Astrocyte (in vitro differentiated cells and primary cell): ENCODE results near the gene N4BP3. TPM values are rescaled to one million over a fixed set of nuclear protein-coding genes. Genes with fewer than 3 reads are reported as not detected.
A peak's percentile ranks its signal among the peaks of the same experiment; 100 is the strongest.

Experiments
- DNase-seq: peaks from one replicate; pipeline ENCODE4 v3.0.0-alpha.2; 2010; ENCODE audit warnings: low read depth
- FAIRE-seq: peaks from 2 replicates; lab custom pipeline; 2011; peaks lifted over from hg19 to GRCh38; lab: Jason Lieb, UNC
- H2AFZ ChIP-seq: 2 replicates; pipeline ENCODE4 v1.6.0; 2012; ENCODE audit warnings: low read depth, low read length, inconsistent platforms
- H3K27ac ChIP-seq: 2 replicates; pipeline ENCODE4 v1.5.1; 2011; ENCODE audit warnings: low read depth, low read length, inconsistent platforms
- H3K27me3 ChIP-seq: 2 replicates; pipeline ENCODE4 v1.6.0; 2011; ENCODE audit warnings: low read length, inconsistent platforms; ENCODE audit not compliant: insufficient read depth
- H3K36me3 ChIP-seq: 2 replicates; pipeline ENCODE4 v1.5.1; 2011; ENCODE audit warnings: low read length, inconsistent platforms; ENCODE audit not compliant: insufficient read depth
- H3K4me1 ChIP-seq: 2 replicates; pipeline ENCODE4 v1.5.1; 2011; ENCODE audit warnings: low read length, inconsistent platforms; ENCODE audit not compliant: insufficient read depth
- H3K4me2 ChIP-seq: 2 replicates; pipeline ENCODE4 v1.6.0; 2012; ENCODE audit warnings: low read length, inconsistent platforms
- H3K4me3 ChIP-seq: 2 replicates; pipeline ENCODE4 v1.5.1; 2011; ENCODE audit warnings: low read depth, mild to moderate bottlenecking, low read length, inconsistent platforms; ENCODE audit not compliant: insufficient read depth
- H3K79me2 ChIP-seq: 2 replicates; pipeline ENCODE4 v1.6.0; 2012; ENCODE audit warnings: mild to moderate bottlenecking, low read length, inconsistent platforms; ENCODE audit not compliant: insufficient read depth
- H3K9ac ChIP-seq: 2 replicates; pipeline ENCODE4 v1.6.0; 2012; ENCODE audit warnings: mild to moderate bottlenecking, low read length, inconsistent platforms
- H3K9me3 ChIP-seq: 2 replicates; pipeline ENCODE4 v1.5.1; 2012; ENCODE audit warnings: low read depth, mild to moderate bottlenecking, low read length, inconsistent platforms; ENCODE audit not compliant: insufficient read depth
- H4K20me1 ChIP-seq: 2 replicates; pipeline ENCODE4 v1.6.0; 2012; ENCODE audit warnings: low read length, inconsistent platforms; ENCODE audit not compliant: insufficient read depth
- H3K27ac Mint-ChIP-seq: one replicate; pipeline ENCODE4 v1.8.0; 2021; ENCODE audit warnings: mild to moderate bottlenecking, mixed read lengths; ENCODE audit not compliant: unreplicated experiment
- H3K27me3 Mint-ChIP-seq: one replicate; pipeline ENCODE4 v1.8.0; 2021; ENCODE audit warnings: low read depth, mixed read lengths; ENCODE audit not compliant: unreplicated experiment
- H3K36me3 Mint-ChIP-seq: one replicate; pipeline ENCODE4 v1.8.0; 2021; ENCODE audit warnings: low read depth, mixed read lengths; ENCODE audit not compliant: unreplicated experiment
- H3K4me1 Mint-ChIP-seq: one replicate; pipeline ENCODE4 v1.8.0; 2021; ENCODE audit warnings: low read depth, mixed read lengths; ENCODE audit not compliant: unreplicated experiment
- H3K4me3 Mint-ChIP-seq: one replicate; pipeline ENCODE4 v1.8.0; 2021; ENCODE audit warnings: mild to moderate bottlenecking, moderate library complexity, mixed read lengths; ENCODE audit not compliant: unreplicated experiment
- H3K9me3 Mint-ChIP-seq: one replicate; pipeline ENCODE4 v1.8.0; 2021; ENCODE audit warnings: mild to moderate bottlenecking, mixed read lengths; ENCODE audit not compliant: unreplicated experiment
- EZH2 ChIP-seq: IDR thresholded peaks from 2 replicates; pipeline ENCODE4 v1.6.1; 2012; ENCODE audit warnings: mild to moderate bottlenecking, low read length, inconsistent platforms; ENCODE audit not compliant: insufficient read depth
- total RNA-seq: library from RNA; stranded (reverse); gene quantifications from 2 replicates; pipeline ENCODE4 v1.2.1, GENCODE V29; 2021
- TF ChIP-seq, protein P1 (sequence below): IDR thresholded peaks from 2 replicates; pipeline ENCODE4 v1.5.1; 2011; ENCODE audit warnings: low read depth, mild to moderate bottlenecking, inconsistent platforms, low read length, moderate library complexity; ENCODE audit not compliant: insufficient read depth

N4BP3 gene
- total RNA-seq, 1 donor from 2014 or later, result 1.3 TPM

DNA sequence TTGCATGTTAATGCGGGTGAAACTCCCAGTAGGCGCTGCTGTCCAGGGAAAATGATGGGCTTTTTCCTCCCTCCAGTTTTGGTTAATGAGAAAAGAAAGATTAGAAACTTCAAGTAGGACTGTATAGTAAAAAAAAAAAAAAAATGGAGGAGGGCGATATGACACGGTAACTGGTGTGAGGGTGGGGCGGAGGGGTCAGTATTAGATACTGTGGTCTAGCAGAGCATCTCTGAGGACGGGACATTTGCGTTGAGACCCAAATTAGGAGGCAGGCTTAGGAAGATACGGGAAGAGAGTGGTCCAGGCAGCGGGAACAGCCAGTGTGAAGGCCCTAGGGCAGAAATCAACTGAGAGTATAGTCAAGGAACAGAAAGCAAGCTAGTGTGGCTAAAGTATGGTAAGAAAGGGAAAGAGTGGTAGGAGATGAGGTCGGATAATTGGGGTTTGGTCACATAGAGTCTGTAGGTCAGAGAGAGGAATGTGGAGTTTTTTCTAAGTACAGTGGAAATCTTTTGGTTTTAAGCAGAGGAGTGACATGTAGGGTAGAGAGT is 18.2 kb downstream of the N4BP3 start:
- no peak for DNase-seq
- no peaks in the 10 kb centered on the region for H3K27me3 Mint-ChIP-seq
- H2AFZ ChIP-seq, result peak overlapping the region; percentile 80
- H3K27ac ChIP-seq, result peak overlapping the region; percentile 27
- peaks cover 12% of the 10 kb centered on the region for H4K20me1 ChIP-seq
- no peaks in the 10 kb centered on the region for H3K27me3 ChIP-seq
- peak overlapping the region; percentile 89 for H3K4me2 ChIP-seq
- no peak for FAIRE-seq
- H3K4me3 ChIP-seq, result peak overlapping the region; percentile 70
- no peak for TF ChIP-seq EZH2
- TF ChIP-seq, protein P1, sequence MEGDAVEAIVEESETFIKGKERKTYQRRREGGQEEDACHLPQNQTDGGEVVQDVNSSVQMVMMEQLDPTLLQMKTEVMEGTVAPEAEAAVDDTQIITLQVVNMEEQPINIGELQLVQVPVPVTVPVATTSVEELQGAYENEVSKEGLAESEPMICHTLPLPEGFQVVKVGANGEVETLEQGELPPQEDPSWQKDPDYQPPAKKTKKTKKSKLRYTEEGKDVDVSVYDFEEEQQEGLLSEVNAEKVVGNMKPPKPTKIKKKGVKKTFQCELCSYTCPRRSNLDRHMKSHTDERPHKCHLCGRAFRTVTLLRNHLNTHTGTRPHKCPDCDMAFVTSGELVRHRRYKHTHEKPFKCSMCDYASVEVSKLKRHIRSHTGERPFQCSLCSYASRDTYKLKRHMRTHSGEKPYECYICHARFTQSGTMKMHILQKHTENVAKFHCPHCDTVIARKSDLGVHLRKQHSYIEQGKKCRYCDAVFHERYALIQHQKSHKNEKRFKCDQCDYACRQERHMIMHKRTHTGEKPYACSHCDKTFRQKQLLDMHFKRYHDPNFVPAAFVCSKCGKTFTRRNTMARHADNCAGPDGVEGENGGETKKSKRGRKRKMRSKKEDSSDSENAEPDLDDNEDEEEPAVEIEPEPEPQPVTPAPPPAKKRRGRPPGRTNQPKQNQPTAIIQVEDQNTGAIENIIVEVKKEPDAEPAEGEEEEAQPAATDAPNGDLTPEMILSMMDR, result no peak
- peaks cover 4% of the 10 kb centered on the region for H3K4me1 Mint-ChIP-seq
- H3K27ac Mint-ChIP-seq, result peak overlapping the region; percentile 7
- H3K36me3 Mint-ChIP-seq, result no peaks in the 10 kb centered on the region
- H3K4me3 Mint-ChIP-seq, result peak overlapping the region; percentile 90
- no peaks in the 10 kb centered on the region for H3K4me1 ChIP-seq
- H3K79me2 ChIP-seq, result peaks cover 20% of the 10 kb centered on the region
- H3K9ac ChIP-seq, result peak overlapping the region; percentile 84
- no peaks in the 10 kb centered on the region for H3K9me3 ChIP-seq
- H3K9me3 Mint-ChIP-seq, result no peaks in the 10 kb centered on the region
- peaks cover 5% of the 10 kb centered on the region for H3K36me3 ChIP-seq

DNA sequence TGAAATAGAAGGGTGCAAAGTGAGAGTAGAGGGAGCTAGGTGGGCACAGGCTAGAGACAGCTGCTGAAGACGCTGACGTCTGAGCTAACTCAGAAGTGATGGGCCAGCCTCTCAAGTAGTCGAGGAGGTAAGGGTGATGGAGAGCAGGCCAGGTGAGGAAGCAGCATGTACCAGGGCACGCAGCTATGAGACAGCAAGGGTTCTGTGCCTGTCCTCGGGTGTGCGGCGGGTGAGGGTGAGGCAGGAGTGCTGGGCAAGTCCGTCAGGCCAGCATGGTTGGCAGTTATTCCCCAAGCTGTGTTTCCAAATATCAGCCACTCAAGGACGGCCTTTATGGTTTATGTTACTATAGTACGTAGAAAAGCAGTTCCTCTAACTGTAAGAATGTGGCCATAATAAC is 23.7 kb downstream of the N4BP3 start:
- no peaks in the 10 kb centered on the region for H3K9me3 ChIP-seq
- no peak for TF ChIP-seq EZH2
- TF ChIP-seq, protein P1, result no peak
- Mint-ChIP-seq H3K36me3 (no peaks in the 10 kb centered on the region), H3K9me3 (no peaks in the 10 kb centered on the region), H3K4me1 (no peaks in the 10 kb centered on the region), H3K27me3 (no peaks in the 10 kb centered on the region), H3K27ac (peak overlapping the region; percentile 5), H3K4me3 (no peak overlapping the region)
- H4K20me1 ChIP-seq, result peaks cover 22% of the 10 kb centered on the region
- H3K9ac ChIP-seq, result no peak overlapping the region
- H3K4me2 ChIP-seq, result no peak overlapping the region
- peaks cover 23% of the 10 kb centered on the region for H3K79me2 ChIP-seq
- H3K27ac ChIP-seq, result no peak overlapping the region
- H2AFZ ChIP-seq, result no peak overlapping the region
- DNase-seq, result no peak
- H3K4me3 ChIP-seq, result no peak overlapping the region
- H3K27me3 ChIP-seq, result no peaks in the 10 kb centered on the region
- peaks cover 7% of the 10 kb centered on the region for H3K36me3 ChIP-seq
- FAIRE-seq, result no peak
- H3K4me1 ChIP-seq, result no peaks in the 10 kb centered on the region

DNA sequence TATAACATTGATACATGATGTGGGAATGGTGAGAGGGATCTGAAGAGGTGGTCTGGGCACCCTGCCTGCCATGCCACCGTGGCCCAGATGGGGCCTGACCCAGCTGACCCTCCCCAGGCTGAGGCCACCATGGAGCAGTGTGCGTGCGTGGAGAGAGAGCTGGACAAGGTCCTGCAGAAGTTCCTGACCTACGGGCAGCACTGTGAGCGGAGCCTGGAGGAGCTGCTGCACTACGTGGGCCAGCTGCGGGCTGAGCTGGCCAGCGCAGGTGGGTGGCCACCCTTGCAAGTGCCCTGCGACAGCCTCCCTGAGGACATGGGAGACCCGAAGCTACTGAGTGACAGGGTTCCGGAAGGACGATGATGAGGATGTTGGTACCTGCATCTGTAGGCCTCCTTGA is 24.7 kb downstream of the N4BP3 start:
- Mint-ChIP-seq H3K4me3 (no peak overlapping the region), H3K36me3 (peaks cover 1% of the 10 kb centered on the region), H3K4me1 (no peaks in the 10 kb centered on the region), H3K27me3 (no peaks in the 10 kb centered on the region), H3K9me3 (no peaks in the 10 kb centered on the region), H3K27ac (no peak overlapping the region)
- Histone ChIP-seq H3K9me3 (no peaks in the 10 kb centered on the region), H3K9ac (no peak overlapping the region), H3K36me3 (peaks cover 7% of the 10 kb centered on the region), H3K4me2 (no peak overlapping the region), H4K20me1 (peaks cover 22% of the 10 kb centered on the region), H3K4me1 (no peaks in the 10 kb centered on the region), H2AFZ (no peak overlapping the region), H3K4me3 (no peak overlapping the region), H3K27ac (no peak overlapping the region), H3K27me3 (no peaks in the 10 kb centered on the region), H3K79me2 (peaks cover 22% of the 10 kb centered on the region)
- FAIRE-seq, result no peak
- DNase-seq, result no peak
- TF ChIP-seq, protein P1, result no peak
- no peak for TF ChIP-seq EZH2
